ENCODE data around the gene CES5A. TPM values are rescaled to one million over a fixed set of nuclear protein-coding genes. Genes with fewer than 3 reads are reported as not detected.
"Not testable (repeated sequence)": the region's sequence is repeated elsewhere in the genome, so short reads cannot be mapped to it uniquely, and the experiment has no call there.

Gene CES5A
- total and polyA plus RNA-seq, 10 donors: 0.03 TPM; not detected in 9

DNA sequence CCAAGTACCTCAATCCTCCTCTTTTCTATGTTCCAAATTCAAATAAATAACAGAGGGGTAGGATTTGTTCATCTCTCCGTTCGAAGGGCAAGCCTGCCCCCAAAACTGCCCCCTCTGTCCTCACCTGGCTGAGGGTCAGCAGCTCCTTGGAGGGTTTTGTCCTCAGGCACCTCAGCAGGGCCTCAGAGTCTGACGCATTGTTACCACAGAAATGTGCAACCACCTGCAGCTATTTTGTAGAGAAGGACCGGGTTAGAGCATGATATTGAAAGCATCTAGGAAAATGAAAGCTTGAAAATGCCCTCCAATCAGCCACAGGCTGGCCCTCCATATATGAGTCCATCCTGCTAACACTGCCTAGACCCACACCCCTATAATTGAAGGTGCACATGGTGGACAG, 13.9 kb downstream of the CES5A start:
- WGBS, 5 donors: 71 to 89% (median 84%) methylated on average over 4 of the region's 4 CpGs

DNA sequence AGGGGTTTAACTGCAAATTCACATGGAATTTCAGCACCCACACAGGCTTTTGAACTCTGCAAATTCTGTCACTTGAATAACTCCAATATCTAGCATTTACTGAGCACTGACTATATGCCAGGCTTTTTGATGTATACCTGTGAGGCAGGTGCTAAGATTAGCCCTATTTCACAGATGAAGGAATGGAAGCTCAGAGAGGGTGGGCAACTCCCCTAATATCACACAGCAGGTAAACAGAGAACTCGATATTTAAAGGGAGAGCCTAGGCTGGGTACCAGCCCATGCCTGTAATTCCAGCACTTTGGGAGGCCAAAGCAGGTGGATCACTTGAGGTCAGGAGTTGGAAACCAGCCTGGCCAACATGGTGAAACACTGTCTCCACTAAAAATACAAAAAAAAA, 17.5 kb downstream of the CES5A start:
- H3K36me3 ChIP-seq; DNase-seq; H3K27me3 ChIP-seq (replicated peaks in 1 of 7); H3K27ac ChIP-seq; H3K4me1 ChIP-seq; H3K9me3 ChIP-seq; H3K4me3 ChIP-seq; intact Hi-C loops (cut with DNase I; ENCODE audit: low total_unique reads): not testable (repeated sequence)
- 50 to 82% (median 71%) methylated on average over 1 of the region's 1 CpG for WGBS, 5 donors

More for the DNA sequence above, 13.9 kb downstream of the CES5A start:
- intact Hi-C loops (cut with DNase I; ENCODE audit: low total_unique reads): no loop called here
- no peaks in the 10 kb centered on the region for H3K4me1 ChIP-seq
- H3K27me3 ChIP-seq (replicated peaks in 1 of 7): peaks cover 0 to 24% (median 0%) of the 10 kb centered on the region in 7 donors
- H3K27ac ChIP-seq: no peak overlapping the region
- H3K9me3 ChIP-seq: no peaks in the 10 kb centered on the region
- no peaks in the 10 kb centered on the region for H3K36me3 ChIP-seq
- no peak for DNase-seq
- TF ChIP-seq POLR2A (IDR thresholded peaks at IDR 0.05) (no peak), POLR2AphosphoS5 (IDR thresholded peaks at IDR 0.05) (no peak)
- TF ChIP-seq, protein P1, sequence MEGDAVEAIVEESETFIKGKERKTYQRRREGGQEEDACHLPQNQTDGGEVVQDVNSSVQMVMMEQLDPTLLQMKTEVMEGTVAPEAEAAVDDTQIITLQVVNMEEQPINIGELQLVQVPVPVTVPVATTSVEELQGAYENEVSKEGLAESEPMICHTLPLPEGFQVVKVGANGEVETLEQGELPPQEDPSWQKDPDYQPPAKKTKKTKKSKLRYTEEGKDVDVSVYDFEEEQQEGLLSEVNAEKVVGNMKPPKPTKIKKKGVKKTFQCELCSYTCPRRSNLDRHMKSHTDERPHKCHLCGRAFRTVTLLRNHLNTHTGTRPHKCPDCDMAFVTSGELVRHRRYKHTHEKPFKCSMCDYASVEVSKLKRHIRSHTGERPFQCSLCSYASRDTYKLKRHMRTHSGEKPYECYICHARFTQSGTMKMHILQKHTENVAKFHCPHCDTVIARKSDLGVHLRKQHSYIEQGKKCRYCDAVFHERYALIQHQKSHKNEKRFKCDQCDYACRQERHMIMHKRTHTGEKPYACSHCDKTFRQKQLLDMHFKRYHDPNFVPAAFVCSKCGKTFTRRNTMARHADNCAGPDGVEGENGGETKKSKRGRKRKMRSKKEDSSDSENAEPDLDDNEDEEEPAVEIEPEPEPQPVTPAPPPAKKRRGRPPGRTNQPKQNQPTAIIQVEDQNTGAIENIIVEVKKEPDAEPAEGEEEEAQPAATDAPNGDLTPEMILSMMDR (IDR thresholded peaks at IDR 0.05 in 8 of 11, conservative IDR thresholded peaks at IDR 0.05 in 3 of 11): no peak
- H3K4me3 ChIP-seq: no peak overlapping the region

DNA sequence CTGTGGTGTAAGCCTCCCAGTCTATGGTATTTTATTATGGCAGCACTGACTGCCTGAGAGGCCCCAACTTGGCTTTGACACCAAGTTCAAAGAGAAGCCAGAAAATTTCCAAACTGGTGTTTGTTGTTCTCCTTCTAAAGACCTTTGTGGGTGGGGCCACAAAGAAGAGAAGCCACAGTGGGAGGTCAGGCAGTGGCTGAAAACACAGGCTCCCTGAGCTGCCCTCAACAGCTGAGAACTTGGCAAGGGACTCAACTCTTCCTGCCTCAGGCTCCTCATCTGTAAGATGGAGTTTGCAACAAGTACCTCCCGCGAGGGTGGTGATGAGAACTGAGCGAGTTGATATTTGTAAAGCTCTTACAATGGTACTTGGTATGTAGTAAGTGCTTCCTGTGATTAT, 18.2 kb downstream of the CES5A start:
- intact Hi-C loops (cut with DNase I; ENCODE audit: low total_unique reads): no loop called here
- TF ChIP-seq POLR2AphosphoS5 (IDR thresholded peaks at IDR 0.05) (no peak), POLR2A (IDR thresholded peaks at IDR 0.05) (no peak)
- TF ChIP-seq, protein P1 (IDR thresholded peaks at IDR 0.05 in 8 of 11, conservative IDR thresholded peaks at IDR 0.05 in 3 of 11): no peak
- no peak overlapping the region for H3K27ac ChIP-seq
- no peak overlapping the region for H3K4me3 ChIP-seq
- no peaks in the 10 kb centered on the region for H3K36me3 ChIP-seq
- no peaks in the 10 kb centered on the region for H3K4me1 ChIP-seq
- WGBS, 5 donors: 83 to 93% (median 86%) methylated on average over 3 of the region's 3 CpGs
- peaks cover 0 to 9% (median 0%) of the 10 kb centered on the region in 7 donors for H3K27me3 ChIP-seq (replicated peaks in 1 of 7)
- H3K9me3 ChIP-seq: no peaks in the 10 kb centered on the region
- no peak for DNase-seq

DNA sequence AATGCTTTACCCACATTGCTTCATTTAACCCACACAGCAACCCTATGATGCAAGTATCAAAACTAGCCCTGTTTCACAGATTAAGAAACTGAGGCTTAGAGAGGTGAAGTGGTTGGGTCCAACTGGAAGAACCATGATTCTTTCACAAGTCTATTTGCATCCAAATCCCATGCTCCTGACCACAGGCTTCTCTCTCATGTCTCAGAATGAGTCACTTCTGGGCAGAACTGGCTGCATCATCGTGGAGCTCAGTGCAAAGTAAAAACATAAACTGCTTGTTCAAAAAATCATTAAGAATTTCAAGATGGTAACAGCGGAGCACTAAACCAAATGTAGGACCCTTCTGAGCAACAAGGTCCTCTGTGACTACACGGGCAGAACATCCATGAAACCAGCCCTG, 22.1 kb downstream of the CES5A start:
- no peak for TF ChIP-seq POLR2AphosphoS5 (IDR thresholded peaks at IDR 0.05)
- no peak for TF ChIP-seq POLR2A (IDR thresholded peaks at IDR 0.05)
- TF ChIP-seq, protein P1 (IDR thresholded peaks at IDR 0.05 in 8 of 11, conservative IDR thresholded peaks at IDR 0.05 in 3 of 11): no peak
- intact Hi-C loops (cut with DNase I; ENCODE audit: low total_unique reads): no loop called here
- 71 to 81% (median 78%) methylated on average over 3 of the region's 3 CpGs for WGBS, 5 donors

DNA sequence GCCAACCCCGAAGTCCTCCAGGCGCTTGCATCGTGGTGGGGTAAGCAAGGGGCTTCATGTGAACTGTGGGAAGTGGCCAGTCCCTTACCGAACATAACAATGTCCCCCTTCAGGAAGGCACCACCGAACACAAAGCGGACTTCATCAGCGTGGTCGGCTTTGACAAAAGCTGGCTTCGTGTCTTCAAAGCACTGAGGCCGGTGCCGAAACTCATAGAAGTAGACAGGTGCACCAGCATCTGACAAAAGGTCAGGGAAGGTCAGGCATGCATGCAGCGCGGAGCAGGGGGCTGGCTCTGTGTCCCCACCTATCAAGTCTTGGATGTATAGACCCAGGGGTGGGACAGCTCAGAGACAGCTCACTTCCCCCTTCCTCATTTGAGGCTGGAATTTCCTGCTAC, 25.6 kb downstream of the CES5A start:
- H3K27me3 ChIP-seq (replicated peaks in 1 of 7): peaks cover 0 to 51% (median 0%) of the 10 kb centered on the region in 7 donors
- no peaks in the 10 kb centered on the region for H3K4me1 ChIP-seq
- intact Hi-C loops (cut with DNase I; ENCODE audit: low total_unique reads): loop anchor here (5.0 kb wide), 1 partner anchor 147 kb away; no protein-coding TSS in a partner anchor
- TF ChIP-seq POLR2A (IDR thresholded peaks at IDR 0.05) (no peak), POLR2AphosphoS5 (IDR thresholded peaks at IDR 0.05) (no peak)
- TF ChIP-seq, protein P1 (IDR thresholded peaks at IDR 0.05 in 8 of 11, conservative IDR thresholded peaks at IDR 0.05 in 3 of 11): no peak
- DNase-seq: no peak
- H3K27ac ChIP-seq: no peak overlapping the region
- H3K36me3 ChIP-seq: no peaks in the 10 kb centered on the region
- H3K4me3 ChIP-seq: no peak overlapping the region
- H3K9me3 ChIP-seq: no peaks in the 10 kb centered on the region
- 79 to 88% (median 86%) methylated on average over 13 of the region's 13 CpGs for WGBS, 5 donors

More for the DNA sequence above, 22.1 kb downstream of the CES5A start:
- Histone ChIP-seq H3K27ac (no peak overlapping the region), H3K4me1 (no peaks in the 10 kb centered on the region), H3K4me3 (no peak overlapping the region), H3K9me3 (no peaks in the 10 kb centered on the region), H3K36me3 (no peaks in the 10 kb centered on the region), H3K27me3 (replicated peaks in 1 of 7) (peaks cover 0 to 30% (median 0%) of the 10 kb centered on the region in 7 donors)
- no peak for DNase-seq
